Anterior cingulate cortex (tissue), 58 donors: Measurements from ENCODE around the gene SLC38A3.
A peak's percentile ranks its signal among the peaks of the same experiment; 100 is the strongest.
"Not testable (repeated sequence)": the region's sequence is repeated elsewhere in the genome, so short reads cannot be mapped to it uniquely, and the experiment has no call there.

Source experiments
- DNase-seq, 58 donors: peaks; one replicate each; lab custom pipeline; 2025; lab: John Stamatoyannopoulos, UW

SLC38A3 gene

DNA sequence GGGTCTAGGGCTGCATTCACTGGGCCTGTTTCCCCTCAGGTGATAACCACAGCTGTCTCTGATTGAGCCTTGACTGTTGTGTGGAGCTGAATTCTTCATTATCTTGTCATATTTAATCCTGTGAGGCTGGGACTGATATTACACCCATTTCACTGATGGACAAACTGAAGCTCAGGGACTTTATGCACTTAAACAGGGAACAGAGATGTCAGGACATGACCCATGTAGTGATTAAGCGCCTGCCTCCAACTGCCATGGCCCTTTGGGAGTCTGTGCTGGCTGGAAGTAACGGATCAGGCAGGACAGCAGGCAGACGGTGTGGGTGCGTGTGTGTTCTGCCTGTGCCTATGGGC is 38.4 kb downstream of the SLC38A3 start:
- DNase-seq: no peak

DNA sequence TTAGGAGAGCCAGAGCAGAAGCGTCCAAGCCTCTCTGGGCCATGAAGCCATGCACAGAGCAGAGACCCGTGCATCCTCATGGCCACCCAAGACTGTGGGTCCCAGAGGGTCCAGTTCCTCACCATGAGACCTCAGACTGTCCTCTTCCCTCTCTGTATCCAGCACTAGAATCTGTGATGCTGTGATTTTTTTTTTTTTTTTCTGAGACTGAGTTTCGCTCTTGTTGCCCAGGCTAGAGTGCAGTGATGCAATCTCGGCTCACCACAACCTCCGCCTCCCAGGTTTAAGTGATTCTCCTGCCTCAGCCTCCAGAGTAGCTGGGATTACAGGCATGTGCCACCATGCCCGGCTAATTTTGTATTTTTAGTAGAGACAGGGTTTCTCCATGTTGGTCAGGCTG is 39.7 kb downstream of the SLC38A3 start:
- not testable (repeated sequence) for DNase-seq

DNA sequence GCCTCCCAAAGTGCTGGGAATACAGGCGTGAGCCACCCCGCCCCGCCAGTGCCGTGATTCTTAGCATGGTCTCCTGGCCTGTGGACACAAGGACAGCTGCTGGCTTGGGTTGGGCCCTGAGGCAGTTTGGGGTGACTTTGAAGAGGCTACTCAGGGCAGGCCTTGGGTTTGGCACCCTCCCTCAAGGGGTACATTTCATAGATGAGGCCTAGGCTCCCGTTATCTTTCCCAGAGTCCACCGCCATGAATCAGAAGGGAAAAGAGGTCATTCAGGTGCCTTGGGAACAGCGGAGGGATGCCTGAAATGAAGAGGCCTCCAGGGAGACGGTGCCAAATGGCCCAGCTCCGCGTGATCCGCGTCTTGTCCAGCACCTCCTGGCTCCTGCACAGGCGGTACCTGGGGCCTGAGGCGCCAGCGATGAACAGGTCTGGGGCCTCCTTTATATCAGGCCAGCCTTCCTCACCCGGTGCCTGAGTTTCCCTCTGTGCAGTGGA is 40.2 kb downstream of the SLC38A3 start:
- no peak for DNase-seq

DNA sequence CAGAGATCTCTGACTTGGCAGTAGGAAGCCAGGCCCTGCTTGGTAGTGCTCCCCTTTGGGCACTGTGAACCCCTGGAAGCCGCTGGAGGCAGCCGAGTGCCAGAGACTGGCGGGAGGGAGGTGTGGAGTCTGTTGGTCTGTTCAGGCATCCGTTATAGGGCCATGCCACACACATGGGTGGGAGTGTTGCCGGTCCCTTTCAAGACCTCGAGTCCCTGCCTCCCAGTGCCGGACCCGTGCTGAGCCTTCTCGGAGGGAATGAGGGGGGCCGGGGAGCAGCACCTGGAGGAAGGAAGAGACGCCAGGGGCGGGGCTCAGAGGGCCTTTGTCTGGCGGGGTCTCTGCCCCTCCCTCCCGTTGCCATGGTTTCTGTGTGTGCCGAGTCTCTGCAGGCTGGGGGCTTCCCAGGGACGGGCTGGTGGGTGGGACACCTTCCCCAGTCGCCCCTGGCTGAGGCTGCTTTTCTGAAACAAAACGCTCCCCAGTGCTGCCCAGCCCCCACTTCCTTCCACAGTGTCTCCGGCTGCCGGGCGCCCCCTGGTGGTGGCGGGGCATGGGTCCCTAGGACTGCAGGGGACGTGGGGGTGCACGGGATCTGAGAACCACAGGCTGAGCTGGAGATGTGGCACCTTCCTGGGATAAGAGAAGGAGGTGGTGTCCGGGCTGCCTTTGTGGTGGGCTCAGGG is 40.9 kb downstream of the SLC38A3 start:
- peak in 56 of 58 donors; percentile 23 to 94 (median 75) for DNase-seq

DNA sequence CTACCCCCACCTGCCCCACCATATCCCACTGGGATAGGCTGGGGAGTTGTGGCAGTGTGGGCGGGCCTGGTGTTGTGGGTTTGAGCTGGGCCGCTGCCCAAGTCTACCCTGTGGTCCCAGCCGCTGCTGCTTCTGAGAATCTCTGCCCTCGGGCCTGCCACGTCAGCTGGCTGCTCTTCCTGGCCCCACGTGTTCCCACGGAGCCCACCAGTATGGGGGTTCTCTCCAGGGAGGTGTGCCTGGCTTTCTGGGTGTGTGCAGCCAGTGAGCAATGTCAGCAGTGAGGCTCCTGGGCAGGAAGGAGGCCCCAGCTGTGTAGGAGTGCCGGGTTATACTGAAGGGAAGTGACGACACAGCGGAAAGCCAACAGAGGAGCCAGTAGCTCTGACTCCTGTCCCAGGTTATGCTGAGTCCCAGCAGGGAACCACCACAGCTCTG is 41.5 kb downstream of the SLC38A3 start:
- peak in 1 of 58 donors; percentile 43 for DNase-seq

DNA sequence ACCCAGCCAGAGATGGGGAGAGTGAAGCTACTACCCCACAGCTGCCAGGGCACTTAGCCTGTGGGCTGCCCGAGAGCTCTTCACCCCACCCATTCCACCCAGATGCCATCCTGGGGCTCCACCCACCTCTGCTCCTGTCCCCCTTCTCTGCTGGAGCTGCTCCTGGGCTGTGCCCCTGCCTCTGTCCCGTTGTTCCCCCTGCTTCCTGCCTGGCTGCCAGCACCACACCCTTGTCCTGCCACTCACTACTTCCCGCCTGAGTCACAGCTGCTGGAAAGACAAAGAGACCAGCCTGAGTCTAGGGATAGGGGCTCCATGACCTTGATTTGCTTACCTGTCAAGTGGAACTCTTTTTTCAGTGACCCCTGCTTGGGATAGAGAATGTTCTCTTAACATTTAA is 43.3 kb downstream of the SLC38A3 start:
- DNase-seq: no peak

DNA sequence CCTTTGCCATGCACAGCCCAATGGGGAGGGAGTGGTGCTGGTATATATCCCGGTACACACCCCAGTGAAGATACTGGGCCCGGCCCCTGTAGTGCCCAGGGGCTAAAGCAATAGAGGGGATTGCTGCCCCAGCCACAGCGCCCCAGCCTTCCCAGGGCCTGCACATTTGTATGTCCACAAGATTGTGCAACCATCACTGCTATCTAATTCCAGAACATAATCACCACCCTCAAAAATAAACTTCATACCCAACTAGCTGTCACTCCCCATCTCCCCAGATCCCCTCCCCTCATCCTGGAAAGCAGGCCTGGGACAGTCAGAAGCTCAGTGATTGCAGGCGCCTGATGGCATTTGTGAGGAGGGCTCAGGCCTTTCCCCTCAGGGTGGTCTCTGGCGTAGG is 44.4 kb downstream of the SLC38A3 start:
- DNase-seq: no peak

DNA sequence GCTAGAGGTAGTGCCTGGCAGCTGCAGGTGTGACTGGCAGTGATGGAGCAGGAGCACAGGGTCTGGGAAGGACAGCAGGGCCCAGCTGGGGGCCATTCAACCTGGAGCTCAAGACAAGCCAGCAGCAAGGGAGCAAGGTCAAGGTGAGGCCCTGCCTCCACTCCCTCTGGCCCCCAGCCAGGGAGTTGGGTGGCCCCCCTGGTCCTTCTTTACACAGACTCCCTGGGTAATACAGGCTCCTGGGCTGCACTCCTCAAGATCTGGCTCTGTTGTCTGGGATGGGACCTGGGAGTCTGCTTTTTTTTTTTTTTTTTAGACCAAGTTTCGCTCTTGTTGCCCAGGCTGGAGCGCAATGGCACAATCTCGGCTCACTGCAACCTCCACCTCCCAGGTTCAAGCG is 45.4 kb downstream of the SLC38A3 start:
- no peak for DNase-seq

DNA sequence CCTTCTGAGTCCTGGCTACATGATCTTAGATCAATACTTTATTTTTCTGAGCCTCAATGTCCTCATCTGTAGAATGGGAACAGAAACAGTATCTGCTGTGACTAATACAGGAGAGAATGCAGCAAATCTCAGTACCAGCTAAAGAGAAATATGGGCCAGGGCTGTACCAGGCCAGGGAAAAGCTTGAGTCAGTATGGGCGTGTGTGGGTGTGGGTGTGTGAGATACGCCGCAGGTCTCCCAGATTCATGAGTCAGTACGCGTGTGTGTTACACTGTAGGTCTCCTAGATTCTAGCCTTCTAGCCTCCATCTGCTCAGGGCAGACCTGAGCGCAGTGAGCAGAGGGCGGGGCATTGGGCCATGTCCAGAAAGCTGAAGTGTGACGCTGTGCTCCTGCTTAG is 46.1 kb downstream of the SLC38A3 start:
- peak in 4 of 58 donors; percentile 12 to 26 (median 22) for DNase-seq

DNA sequence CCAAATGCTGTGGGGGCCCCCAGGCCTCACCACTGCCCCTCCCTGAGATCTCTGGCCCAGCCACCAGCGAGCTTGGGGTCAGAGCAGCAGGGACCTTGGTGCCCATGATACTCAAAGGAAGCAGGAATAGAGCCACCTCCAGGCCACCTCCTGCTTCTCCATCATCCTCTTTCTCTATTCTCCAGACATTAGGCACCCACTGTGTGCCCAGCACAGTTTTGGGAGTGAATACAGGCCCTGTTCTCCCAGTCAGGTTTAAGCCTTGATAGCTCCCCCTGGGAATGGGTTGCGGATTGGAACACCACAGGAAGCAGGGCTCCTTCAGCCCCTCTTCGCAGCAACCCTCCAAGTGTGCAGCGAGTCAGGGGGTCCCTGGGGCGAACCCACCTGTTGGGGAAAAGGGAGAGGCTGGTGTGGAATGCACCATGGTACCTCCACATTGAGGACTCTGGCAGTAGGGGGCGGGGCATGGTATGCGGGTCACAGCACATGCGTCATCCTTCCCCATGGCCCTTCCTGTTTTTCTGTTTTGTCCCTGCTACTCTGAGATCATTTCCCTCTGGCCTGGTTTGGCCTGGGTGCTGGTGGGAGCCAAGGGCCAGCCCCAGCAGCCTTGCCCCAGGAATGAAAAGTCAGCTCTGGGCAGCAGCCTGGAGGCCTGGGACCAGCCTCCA is 49.6 kb downstream of the SLC38A3 start:
- peak in 4 of 58 donors; percentile 15 to 53 (median 30) for DNase-seq

DNA sequence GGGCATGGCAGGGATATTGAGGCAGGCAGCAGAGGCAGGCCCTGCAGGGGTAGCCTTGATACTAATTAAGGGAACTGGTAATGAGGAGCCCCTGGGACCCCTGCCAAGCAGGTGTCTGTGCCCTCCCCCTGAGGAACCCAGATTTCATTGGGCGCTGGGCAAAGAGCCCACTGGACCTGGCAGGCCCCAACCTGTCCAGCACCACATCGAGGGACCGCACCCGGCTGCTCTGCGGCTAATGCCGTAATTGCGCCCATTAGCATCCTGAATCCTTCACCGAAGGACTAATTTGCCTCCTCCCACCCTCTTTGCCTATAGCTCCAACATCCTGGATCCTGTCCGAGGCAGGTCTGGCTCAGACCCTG is 50.2 kb downstream of the SLC38A3 start:
- DNase-seq: no peak

DNA sequence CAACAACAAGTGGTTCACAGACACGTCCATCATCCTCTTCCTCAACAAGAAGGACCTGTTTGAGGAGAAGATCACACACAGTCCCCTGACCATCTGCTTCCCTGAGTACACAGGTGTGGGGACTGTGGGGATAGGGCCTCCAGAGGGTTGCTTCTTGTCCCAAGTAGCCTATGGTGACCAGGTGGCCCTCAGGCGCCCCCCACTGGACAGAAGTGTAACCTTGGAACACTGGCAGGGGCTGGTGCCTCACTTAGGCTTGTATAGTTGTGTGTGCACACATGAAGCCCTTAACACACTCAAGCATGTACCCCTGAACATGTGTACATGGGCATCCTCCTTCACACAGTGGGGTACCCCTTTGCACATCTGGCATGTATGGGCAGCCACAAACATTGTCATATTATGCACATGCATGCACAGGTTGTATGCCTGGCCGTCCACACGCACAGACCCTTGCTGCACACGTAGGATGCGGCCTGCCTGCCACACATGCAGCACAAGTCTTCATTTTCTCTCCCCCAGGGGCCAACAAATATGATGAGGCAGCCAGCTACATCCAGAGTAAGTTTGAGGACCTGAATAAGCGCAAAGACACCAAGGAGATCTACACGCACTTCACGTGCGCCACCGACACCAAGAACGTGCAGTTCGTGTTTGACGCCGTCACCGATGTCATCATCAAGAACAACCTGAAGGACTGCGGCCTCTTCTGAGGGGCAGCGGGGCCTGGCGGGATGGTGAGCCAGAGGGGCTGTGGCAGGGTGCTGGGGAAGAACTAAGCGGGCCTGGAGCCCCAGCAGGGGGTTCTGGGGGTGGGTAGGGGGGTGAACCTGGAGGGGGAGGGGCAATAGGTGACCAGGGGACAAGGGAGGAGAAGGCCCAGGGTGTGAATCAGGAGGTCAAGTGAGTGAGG is 52.2 kb downstream of the SLC38A3 start:
- peak in 6 of 58 donors; percentile 11 to 38 (median 28) for DNase-seq

DNA sequence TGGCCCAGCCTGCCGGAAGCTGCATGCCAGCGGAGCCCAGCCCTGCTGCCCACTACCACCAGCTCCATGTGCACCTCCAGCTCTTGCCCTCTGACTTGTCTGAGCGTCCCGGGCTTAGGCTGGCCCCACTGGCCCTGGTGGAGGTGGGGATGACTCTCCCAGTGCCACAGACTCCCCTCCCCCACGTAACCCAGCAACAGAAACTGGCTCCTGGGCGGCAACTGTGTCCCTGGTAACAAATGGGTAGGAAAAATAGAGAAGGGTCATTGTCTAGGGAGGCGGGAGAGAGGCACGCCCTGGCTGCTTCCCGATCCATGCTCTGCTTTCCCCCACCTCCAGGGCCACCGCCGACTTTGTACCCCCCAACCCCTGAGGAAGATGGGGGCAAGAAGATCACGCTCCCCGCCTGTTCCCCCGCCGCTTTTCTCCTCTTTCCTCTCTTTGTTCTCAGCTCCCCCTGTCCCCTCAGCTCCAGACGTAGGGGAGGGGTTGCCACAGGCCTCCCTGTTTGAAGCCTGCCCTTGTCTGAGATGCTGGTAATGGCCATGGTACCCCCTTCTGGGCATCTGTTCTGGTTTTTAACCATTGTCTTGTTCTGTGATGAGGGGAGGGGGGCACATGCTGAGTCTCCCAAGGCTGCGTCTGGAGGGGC is 53.1 kb downstream of the SLC38A3 start:
- DNase-seq: peak in 6 of 58 donors; percentile 22 to 41 (median 38)

DNA sequence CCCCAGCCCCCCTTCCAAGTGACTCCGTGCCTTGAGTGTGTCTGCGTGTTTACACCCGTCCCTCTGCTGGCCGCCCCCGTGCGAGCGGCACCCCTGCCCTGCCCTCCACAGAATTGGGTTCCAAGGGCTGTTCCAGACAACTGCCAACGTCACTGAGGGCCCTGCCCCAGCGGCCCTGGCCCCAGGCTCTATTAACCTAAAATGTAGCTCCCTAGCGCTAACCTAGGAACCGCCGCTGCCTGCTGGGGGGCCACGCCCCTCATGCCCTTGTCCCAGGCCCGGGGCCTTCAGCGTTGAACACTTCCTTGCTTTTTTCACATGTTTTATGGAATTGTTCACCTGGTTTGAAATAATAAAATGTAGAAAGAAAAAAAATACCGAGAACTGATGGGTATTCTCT is 53.9 kb downstream of the SLC38A3 start:
- peak in 1 of 58 donors; percentile 34 for DNase-seq

DNA sequence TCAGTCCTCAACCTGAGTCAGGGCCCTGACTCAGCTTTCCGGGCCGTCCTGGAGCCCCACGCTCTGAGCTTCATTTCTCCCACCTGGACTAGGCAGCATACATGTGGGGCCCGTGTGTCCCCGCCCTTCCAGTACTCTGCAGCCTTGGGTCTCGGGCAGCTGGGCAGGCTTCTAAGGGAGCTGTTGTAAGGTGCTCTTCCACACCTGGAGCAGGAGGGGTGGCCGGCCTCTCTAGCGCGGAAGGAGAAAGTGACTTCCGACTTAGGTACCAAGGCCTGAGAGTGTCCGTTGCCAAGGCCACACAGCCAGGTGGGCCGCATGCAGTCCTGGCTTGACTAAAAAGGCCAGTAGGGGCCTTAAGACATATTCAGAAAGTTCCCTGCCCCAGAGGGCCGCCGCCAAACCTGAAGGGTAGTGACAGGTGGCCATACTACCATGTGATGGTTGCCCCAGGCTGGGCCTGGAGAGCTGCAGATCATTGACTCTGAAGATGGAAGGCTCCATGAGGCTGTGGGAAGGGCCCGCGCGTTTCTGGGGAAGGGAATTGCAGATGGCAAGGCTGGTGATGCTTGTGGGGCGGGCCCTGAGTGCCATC is 54.5 kb downstream of the SLC38A3 start:
- no peak for DNase-seq

DNA sequence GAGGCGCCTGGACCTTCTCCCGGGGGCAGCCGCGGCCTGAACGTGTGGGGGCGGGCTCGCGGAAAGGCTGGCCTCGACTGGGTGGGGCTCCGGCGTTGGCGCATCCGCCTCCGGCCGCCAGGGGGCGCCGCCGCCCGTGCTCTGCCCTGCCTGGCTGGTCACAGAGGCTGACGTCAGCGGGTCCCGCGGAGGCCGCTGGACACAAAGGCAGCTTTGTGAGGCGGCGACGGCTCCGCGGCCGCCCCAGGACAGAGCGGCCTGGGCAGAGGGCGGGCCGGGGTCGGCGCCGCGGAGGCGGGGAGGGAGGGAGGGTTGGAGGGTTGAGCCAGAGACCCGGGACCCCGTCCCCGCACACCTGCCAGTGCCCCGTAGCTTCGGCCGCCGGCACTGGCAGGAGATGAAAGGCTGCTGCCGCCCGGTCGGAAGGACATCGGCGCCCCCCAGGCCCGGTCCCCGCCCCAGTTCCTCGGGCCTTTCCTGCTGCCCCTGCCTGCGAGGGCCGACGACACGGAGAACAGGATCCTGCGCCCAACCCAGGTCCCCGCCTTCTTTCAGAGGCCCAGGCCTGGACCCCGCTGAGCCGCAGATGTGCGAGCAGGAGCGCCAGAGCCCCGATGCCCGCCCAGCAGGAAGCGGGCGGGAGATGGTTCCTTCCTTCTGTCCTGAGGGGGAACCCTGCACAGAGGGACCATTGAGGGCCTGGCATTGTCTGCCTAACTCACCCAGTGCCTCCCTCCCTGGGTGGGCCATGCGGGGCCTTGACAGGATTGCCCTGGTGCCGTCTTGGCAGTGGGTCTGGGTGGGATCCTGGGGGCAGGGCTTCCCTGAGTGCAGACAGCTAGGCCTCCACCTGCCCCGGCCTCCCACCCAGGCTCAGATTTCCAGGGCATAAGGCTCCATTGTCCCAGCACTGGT is 55.2 kb downstream of the SLC38A3 start:
- peak; percentile 62 to 97 (median 92) for DNase-seq

DNA sequence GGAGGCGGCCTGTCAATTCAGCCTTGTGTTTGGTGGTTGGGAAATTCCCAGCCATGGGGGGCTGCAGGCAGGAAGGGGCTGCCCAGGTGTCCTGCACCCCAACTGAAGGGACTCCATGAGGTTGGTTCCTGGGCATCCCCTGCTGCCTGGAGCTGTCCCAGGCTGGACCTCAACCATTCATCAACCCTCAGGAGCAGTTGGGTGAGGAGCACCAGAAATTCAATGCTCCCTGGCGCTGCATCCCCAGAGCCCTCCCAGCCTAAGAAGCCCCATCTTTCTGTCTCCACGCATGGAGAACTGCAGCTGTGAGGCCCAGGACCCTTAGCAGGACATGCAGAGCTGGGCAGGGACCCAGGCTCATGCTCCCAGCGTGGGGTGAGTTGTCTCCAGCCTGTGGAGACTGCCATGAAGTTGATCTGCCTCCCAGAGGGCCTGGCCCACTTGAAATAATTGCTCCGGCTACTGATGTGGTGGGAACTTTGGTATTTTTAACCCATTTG is 55.9 kb downstream of the SLC38A3 start:
- DNase-seq: peak in 8 of 58 donors; percentile 36 to 78 (median 60)

DNA sequence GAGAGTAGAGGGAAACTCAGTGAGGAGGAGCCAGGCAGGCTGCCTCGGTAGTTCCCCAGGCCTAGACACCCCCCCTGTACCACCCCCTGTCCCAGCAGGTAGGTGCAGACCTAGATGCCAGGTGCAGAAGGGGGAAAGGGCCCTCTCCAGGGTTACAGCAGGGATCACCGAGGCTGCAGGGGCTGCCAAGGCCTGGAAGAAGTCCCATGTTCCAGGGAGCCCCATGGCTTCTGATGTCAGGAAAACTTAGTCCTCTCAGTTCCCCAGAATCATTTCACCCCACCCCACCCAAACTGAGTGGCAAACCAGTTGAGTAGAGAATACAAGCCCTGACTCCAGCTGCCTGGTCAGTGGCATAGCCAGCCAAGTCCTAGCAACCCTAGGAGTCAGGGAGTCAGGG is 56.4 kb downstream of the SLC38A3 start:
- peak in 2 of 58 donors; percentile 32 to 57 for DNase-seq

DNA sequence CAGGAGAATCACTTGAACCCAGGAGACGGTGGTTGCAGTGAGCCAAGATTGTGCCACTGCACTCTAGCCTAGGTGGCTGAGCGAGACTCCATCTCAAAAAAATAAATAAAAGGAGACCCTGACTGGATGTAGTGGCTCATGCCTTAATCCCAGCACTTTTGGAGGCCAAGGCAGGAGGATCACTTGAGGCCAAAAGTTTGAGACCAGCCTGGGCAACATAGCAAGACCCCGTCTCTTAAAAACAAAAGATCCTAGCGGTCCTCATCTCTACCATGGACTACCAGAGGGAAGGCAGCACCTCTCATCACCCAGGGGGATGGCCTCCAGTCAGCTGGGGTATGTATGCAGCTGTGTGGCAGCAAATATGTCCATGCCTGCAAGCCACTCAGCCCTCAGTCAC is 57.1 kb downstream of the SLC38A3 start:
- not testable (repeated sequence) for DNase-seq
